OCI-LY1 (cell line): ENCODE measurements around the gene PILRA.
A peak's percentile ranks its signal among the peaks of the same experiment; 100 is the strongest.

Experiments used
- H2AFZ ChIP-seq: fragments of 200-600 bp; sonication (generic), shearing (Covaris generic); 2 replicates; pipeline ENCODE4 v1.6.0; 2014; ENCODE audit warnings: antibody characterized with exemption, mild to moderate bottlenecking, low read length
- H3F3A ChIP-seq: fragments of 200-600 bp; sonication (generic), shearing (Covaris generic); 2 replicates; pipeline ENCODE4 v1.6.0; 2014; ENCODE audit warnings: mild to moderate bottlenecking, antibody characterized with exemption, low read length, moderate library complexity; ENCODE audit not compliant: insufficient read depth
- H3K27ac ChIP-seq: fragments of 200-600 bp; sonication (generic); 2 replicates; pipeline ENCODE4 v1.5.1; 2014; ENCODE audit warnings: low read length, mixed run types, mild to moderate bottlenecking, low read depth; ENCODE audit not compliant: poor library complexity, severe bottlenecking
- H3K27me3 ChIP-seq: fragments of 200-600 bp; sonication (generic); 2 replicates; pipeline ENCODE4 v1.6.0; 2014; ENCODE audit warnings: antibody characterized with exemption, mild to moderate bottlenecking, low read length, moderate library complexity; ENCODE audit not compliant: insufficient read depth
- H3K36me3 ChIP-seq: fragments of 200-600 bp; sonication (generic); 2 replicates; pipeline ENCODE4 v1.6.1; 2014; ENCODE audit warnings: mild to moderate bottlenecking, antibody characterized with exemption, low read length, moderate library complexity, mixed read lengths; ENCODE audit not compliant: insufficient read depth
- H3K4me1 ChIP-seq: fragments of 200-600 bp; sonication (generic); 2 replicates; pipeline ENCODE4 v1.5.1; 2014; ENCODE audit warnings: mild to moderate bottlenecking, low read length, moderate library complexity; ENCODE audit not compliant: insufficient read depth, severe bottlenecking
- H3K4me2 ChIP-seq: fragments of 200-600 bp; sonication (generic), shearing (Covaris generic); 2 replicates; pipeline ENCODE4 v1.6.1; 2014; ENCODE audit warnings: low read length
- H3K4me3 ChIP-seq: fragments of 200-600 bp; sonication (generic); 2 replicates; pipeline ENCODE4 v1.5.1; 2014; ENCODE audit warnings: low read length, low read depth, mild to moderate bottlenecking, mixed read lengths; ENCODE audit not compliant: poor library complexity, severe bottlenecking
- H3K79me2 ChIP-seq: fragments of 200-600 bp; shearing (Covaris generic); 2 replicates; pipeline ENCODE4 v1.6.1; 2016; ENCODE audit warnings: mixed run types, low read length, mixed read lengths; ENCODE audit not compliant: insufficient read depth
- H3K9ac ChIP-seq: fragments of 200-600 bp; sonication (generic), shearing (Covaris generic); 2 replicates; pipeline ENCODE4 v1.6.1; 2014; ENCODE audit warnings: mild to moderate bottlenecking, low read length, mixed read lengths
- H3K9me2 ChIP-seq: fragments of 200-600 bp; sonication (generic), shearing (Covaris generic); 2 replicates; pipeline ENCODE4 v1.6.1; 2014; ENCODE audit warnings: low read depth, mild to moderate bottlenecking, low read length, mixed read lengths
- H3K9me3 ChIP-seq: fragments of 200-600 bp; shearing (Covaris generic); 2 replicates; pipeline ENCODE4 v1.6.1; 2014; ENCODE audit warnings: low read length, mixed read lengths
- H4K20me1 ChIP-seq: fragments of 200-600 bp; sonication (generic), shearing (Covaris generic); 2 replicates; pipeline ENCODE4 v1.6.0; 2016; ENCODE audit warnings: mild to moderate bottlenecking, low read length; ENCODE audit not compliant: insufficient read depth
- EZH2 ChIP-seq: fragments of 200-600 bp; sonication (generic), shearing (Covaris generic); IDR thresholded peaks from 2 replicates; pipeline ENCODE4 v1.8.0; 2017; ENCODE audit warnings: borderline replicate concordance, mixed run types, mild to moderate bottlenecking, antibody characterized with exemption, low read length, moderate library complexity, mixed read lengths
- TF ChIP-seq, protein P1 (sequence below): fragments of 200-600 bp; sonication (generic), shearing (Covaris generic); IDR thresholded peaks from 2 replicates; pipeline ENCODE4 v1.5.1; 2017; ENCODE audit warnings: mild to moderate bottlenecking, antibody characterized with exemption, low read length, moderate library complexity, mixed read lengths

PILRA gene

DNA sequence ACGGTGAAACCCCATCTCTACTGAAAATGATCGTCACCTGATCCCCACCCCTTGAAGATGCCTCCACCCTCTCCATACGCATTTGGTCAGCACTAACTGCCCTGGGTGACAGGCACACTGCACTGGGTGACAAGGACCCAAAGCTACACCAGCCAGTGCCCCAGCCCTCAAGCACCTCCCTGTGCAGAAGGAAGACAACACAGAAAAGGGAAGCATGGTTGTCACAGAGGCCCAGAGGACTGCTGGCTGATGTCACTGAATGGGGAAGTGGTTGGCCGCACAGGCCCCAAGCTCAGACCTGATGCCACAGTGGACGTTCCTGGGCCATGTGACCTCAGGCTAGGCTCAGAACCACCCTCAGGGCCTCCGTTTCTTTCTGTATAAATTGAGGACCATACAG lies 4.2 kb upstream of the PILRA start:
- H3F3A ChIP-seq = peaks cover 11% of the 10 kb centered on the region; the same call in 1 of the 2 replicates
- no peaks in the 10 kb centered on the region for H3K9me3 ChIP-seq
- peak overlapping the region; percentile 42; the same call in 1 of the 2 replicates for H3K4me2 ChIP-seq
- H3K27ac ChIP-seq = peak overlapping the region; percentile 95
- H3K36me3 ChIP-seq = peaks cover 14% of the 10 kb centered on the region
- no peaks in the 10 kb centered on the region for H3K79me2 ChIP-seq
- no peak for TF ChIP-seq EZH2
- TF ChIP-seq, protein P1, sequence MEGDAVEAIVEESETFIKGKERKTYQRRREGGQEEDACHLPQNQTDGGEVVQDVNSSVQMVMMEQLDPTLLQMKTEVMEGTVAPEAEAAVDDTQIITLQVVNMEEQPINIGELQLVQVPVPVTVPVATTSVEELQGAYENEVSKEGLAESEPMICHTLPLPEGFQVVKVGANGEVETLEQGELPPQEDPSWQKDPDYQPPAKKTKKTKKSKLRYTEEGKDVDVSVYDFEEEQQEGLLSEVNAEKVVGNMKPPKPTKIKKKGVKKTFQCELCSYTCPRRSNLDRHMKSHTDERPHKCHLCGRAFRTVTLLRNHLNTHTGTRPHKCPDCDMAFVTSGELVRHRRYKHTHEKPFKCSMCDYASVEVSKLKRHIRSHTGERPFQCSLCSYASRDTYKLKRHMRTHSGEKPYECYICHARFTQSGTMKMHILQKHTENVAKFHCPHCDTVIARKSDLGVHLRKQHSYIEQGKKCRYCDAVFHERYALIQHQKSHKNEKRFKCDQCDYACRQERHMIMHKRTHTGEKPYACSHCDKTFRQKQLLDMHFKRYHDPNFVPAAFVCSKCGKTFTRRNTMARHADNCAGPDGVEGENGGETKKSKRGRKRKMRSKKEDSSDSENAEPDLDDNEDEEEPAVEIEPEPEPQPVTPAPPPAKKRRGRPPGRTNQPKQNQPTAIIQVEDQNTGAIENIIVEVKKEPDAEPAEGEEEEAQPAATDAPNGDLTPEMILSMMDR = no peak
- H3K9ac ChIP-seq = peak overlapping the region; percentile 43; the same call in 1 of the 2 replicates
- peak overlapping the region; percentile 9 for H3K4me3 ChIP-seq
- no peak overlapping the region for H2AFZ ChIP-seq
- no peaks in the 10 kb centered on the region for H4K20me1 ChIP-seq
- H3K27me3 ChIP-seq = no peaks in the 10 kb centered on the region
- peaks cover 65% of the 10 kb centered on the region for H3K4me1 ChIP-seq
- no peaks in the 10 kb centered on the region for H3K9me2 ChIP-seq

DNA sequence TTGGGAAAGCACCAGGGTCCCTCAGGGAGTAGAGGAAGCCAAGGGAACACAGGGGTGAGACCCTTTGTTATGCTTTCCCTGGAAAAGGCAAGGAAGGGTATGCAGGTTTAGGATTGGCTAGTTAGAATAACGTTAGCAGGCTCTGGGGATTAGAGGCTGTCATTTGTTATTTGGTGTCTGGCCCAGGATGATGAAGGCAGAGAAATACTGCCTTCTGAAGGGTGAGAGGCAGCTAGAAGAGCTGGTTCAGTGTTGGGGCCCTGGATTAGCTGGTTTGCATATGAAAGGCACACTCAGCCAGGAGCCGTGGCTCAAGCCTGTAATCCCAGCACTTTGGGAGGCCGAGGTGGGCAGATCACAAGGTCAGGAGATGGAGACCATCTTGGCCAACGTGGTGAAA lies 3.0 kb upstream of the PILRA start:
- H3K79me2 ChIP-seq = no peaks in the 10 kb centered on the region
- H3K4me3 ChIP-seq = no peak overlapping the region
- 0 out of 2 replicates have a peak, but pooled peaks cover 9% of the 10 kb centered on the region for H3K27me3 ChIP-seq
- H4K20me1 ChIP-seq = no peaks in the 10 kb centered on the region
- H3K4me2 ChIP-seq = no peak overlapping the region
- H2AFZ ChIP-seq = no peak overlapping the region
- H3K4me1 ChIP-seq = peaks cover 56% of the 10 kb centered on the region
- peaks cover 7% of the 10 kb centered on the region; the same call in 1 of the 2 replicates for H3K36me3 ChIP-seq
- no peak overlapping the region for H3K9ac ChIP-seq
- H3K27ac ChIP-seq = peak overlapping the region; percentile 95
- H3K9me3 ChIP-seq = no peaks in the 10 kb centered on the region
- TF ChIP-seq, protein P1 = no peak
- TF ChIP-seq EZH2 = no peak
- peaks cover 11% of the 10 kb centered on the region; the same call in 1 of the 2 replicates for H3F3A ChIP-seq
- no peaks in the 10 kb centered on the region for H3K9me2 ChIP-seq

DNA sequence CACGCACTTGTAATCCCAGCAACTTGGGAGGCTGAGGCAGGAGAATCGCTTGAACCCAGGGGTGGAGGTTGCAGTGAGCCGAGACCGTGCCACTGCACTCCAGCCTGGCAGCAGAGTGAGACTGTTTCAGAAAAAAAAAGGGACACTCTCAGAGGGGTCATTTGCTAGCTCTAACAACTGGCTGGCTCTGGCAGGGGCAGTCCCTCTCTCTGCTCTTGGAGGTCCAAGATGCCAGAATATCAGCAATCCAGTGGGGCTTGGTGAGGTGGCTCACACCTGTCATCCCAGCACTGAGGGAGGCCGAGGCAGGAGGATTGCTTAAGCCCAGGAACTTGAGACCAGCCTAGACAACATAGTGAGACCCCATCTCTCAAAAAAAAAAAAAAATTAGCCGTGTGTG lies 2.5 kb upstream of the PILRA start:
- no peaks in the 10 kb centered on the region for H3K9me2 ChIP-seq
- no peak overlapping the region for H3K27ac ChIP-seq
- H3K4me3 ChIP-seq = no peak overlapping the region
- H4K20me1 ChIP-seq = no peaks in the 10 kb centered on the region
- no peak for TF ChIP-seq EZH2
- TF ChIP-seq, protein P1 = no peak
- no peaks in the 10 kb centered on the region for H3K79me2 ChIP-seq
- peaks cover 52% of the 10 kb centered on the region for H3K4me1 ChIP-seq
- H3K4me2 ChIP-seq = no peak overlapping the region
- peaks cover 11% of the 10 kb centered on the region; the same call in 1 of the 2 replicates for H3F3A ChIP-seq
- no peak overlapping the region for H2AFZ ChIP-seq
- H3K36me3 ChIP-seq = 0 out of 2 replicates have a peak, but pooled peaks cover 3% of the 10 kb centered on the region
- H3K9ac ChIP-seq = no peak overlapping the region
- H3K9me3 ChIP-seq = no peaks in the 10 kb centered on the region
- 0 out of 2 replicates have a peak, but pooled peaks cover 9% of the 10 kb centered on the region for H3K27me3 ChIP-seq
